ENCODE results near the gene LAMC1.

DNA sequence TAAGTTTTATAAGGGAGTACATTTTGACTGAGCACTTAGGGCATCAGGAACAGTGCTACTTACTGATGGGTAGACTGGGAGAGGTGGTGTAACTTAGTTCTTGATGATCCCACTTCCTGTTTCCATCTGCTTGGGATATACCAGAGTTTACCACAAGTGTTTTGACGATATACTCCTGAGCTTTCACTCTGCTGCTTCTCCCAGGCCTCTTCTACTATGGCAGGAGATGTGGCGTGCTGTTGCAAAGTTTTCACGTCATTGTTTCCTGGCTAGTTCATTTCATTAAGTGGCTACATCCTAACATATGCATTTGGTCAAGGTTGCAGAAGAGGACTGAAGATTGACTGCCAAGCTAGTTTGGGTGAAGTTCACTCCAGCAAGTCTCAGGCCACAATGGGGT, 121.5 kb downstream of the LAMC1 start:
- TF ChIP-seq EZH2 (IDR thresholded peaks at IDR 0.05; ENCODE audit: low read depth, unreplicated experiment) (no peak), EZH2phosphoT487 (IDR thresholded peaks at IDR 0.05; ENCODE audit: unreplicated experiment) (no peak), CTCF (conservative IDR thresholded peaks at IDR 0.05; ENCODE audit: low read depth in 2 of 2) (no peak), POLR2AphosphoS5 (IDR thresholded peaks at IDR 0.05; ENCODE audit: low read depth) (no peak), JUNB (IDR thresholded peaks at IDR 0.05; ENCODE audit: unreplicated experiment) (no peak)

Measured in GM23338 (cell line).